SK-N-SH treated with all-trans-retinoic acid at 6 μM for 48 hours (cell line): ENCODE data around the gene ARSK.

Experiments used
- ATAC-seq: fragments of 200-7000 bp; cut with Tn5 transposase; 3 replicates; pipeline ENCODE4 v1.9.1; 2020; ENCODE audit warnings: mild to moderate bottlenecking, moderate library complexity
- BACH2 ChIP-seq: fragments of 250-450 bp; sonication (Bioruptor Pico); IDR thresholded peaks from 2 replicates; pipeline ENCODE4 v1.9.0; 2021; ENCODE audit warnings: mild to moderate bottlenecking, borderline replicate concordance
- ESRRG ChIP-seq: fragments of 250-450 bp; sonication (Bioruptor Pico); IDR thresholded peaks from 2 replicates; pipeline ENCODE4 v1.6.1; 2021; ENCODE audit warnings: mild to moderate bottlenecking
- OSR1 ChIP-seq: fragments of 250-450 bp; sonication (Bioruptor Pico); IDR thresholded peaks from 2 replicates; pipeline ENCODE4 v1.8.0; 2022; ENCODE audit warnings: moderate library complexity, mild to moderate bottlenecking, inconsistent platforms
- PPARA ChIP-seq: fragments of 250-450 bp; sonication (Bioruptor Pico); IDR thresholded peaks from 2 replicates; pipeline ENCODE4 v1.5.0; 2020; ENCODE audit warnings: mild to moderate bottlenecking, borderline replicate concordance
- RARB ChIP-seq: fragments of 250-450 bp; sonication (Bioruptor Pico); IDR thresholded peaks from 2 replicates; pipeline ENCODE4 v1.8.0; 2021; ENCODE audit warnings: mild to moderate bottlenecking, moderate library complexity
- SNAI2 ChIP-seq: fragments of 250-450 bp; sonication (Bioruptor Pico); IDR thresholded peaks from 2 replicates; pipeline ENCODE4 v1.5.0; 2020; ENCODE audit warnings: mild to moderate bottlenecking, moderate library complexity
- TOX ChIP-seq: fragments of 250-450 bp; sonication (Bioruptor Pico); IDR thresholded peaks from 2 replicates; pipeline ENCODE4 v1.8.0; 2021; ENCODE audit warnings: mild to moderate bottlenecking, moderate library complexity, borderline replicate concordance
- ZC3H10 ChIP-seq: fragments of 250-450 bp; sonication (Bioruptor Pico); IDR thresholded peaks from 2 replicates; pipeline ENCODE4 v1.5.1; 2021; ENCODE audit warnings: mild to moderate bottlenecking, moderate library complexity
- ZFP3 ChIP-seq: fragments of 250-450 bp; sonication (Bioruptor Pico); IDR thresholded peaks from 2 replicates; pipeline ENCODE4 v1.5.0; 2020; ENCODE audit warnings: mild to moderate bottlenecking, moderate library complexity
- ZFP30 ChIP-seq: fragments of 450-650 bp; formaldehyde crosslinking; IDR thresholded peaks from 2 replicates; pipeline ENCODE4 v1.5.0; 2022; ENCODE audit warnings: mild to moderate bottlenecking, moderate library complexity
- ZNF565 ChIP-seq: fragments of 450-650 bp; formaldehyde crosslinking; conservative IDR thresholded peaks from 2 replicates; pipeline ENCODE4 v1.5.0; 2020; ENCODE audit warnings: low read depth, mild to moderate bottlenecking, moderate library complexity
- ZNF70 ChIP-seq: fragments of 450-650 bp; formaldehyde crosslinking; IDR thresholded peaks from 2 replicates; pipeline ENCODE4 v1.5.0; 2020; ENCODE audit warnings: mild to moderate bottlenecking, moderate library complexity
- ZNF8 ChIP-seq: fragments of 450-650 bp; formaldehyde crosslinking; IDR thresholded peaks from 2 replicates; pipeline ENCODE4 v1.5.0; 2020; ENCODE audit warnings: mild to moderate bottlenecking, moderate library complexity
- TF ChIP-seq, protein P1 (sequence below): fragments of 250-450 bp; sonication (Bioruptor Pico); IDR thresholded peaks from 2 replicates; pipeline ENCODE4 v1.8.0; 2020; ENCODE audit warnings: mild to moderate bottlenecking, moderate library complexity, borderline replicate concordance
- TF ChIP-seq, protein P2 (sequence below): fragments of 250-450 bp; sonication (Bioruptor Pico); IDR thresholded peaks from 2 replicates; pipeline ENCODE4 v1.5.1; 2020; ENCODE audit warnings: low read depth, mild to moderate bottlenecking, moderate library complexity
- TF ChIP-seq, protein P3 (sequence below): fragments of 250-450 bp; sonication (Bioruptor Pico); IDR thresholded peaks from 2 replicates; pipeline ENCODE4 v1.5.1; 2021; ENCODE audit warnings: mild to moderate bottlenecking, moderate library complexity
- TF ChIP-seq, protein P4 (sequence below): fragments of 250-450 bp; sonication (Bioruptor Pico); IDR thresholded peaks from 2 replicates; pipeline ENCODE4 v1.5.0; 2020; ENCODE audit warnings: mild to moderate bottlenecking, moderate library complexity
- TF ChIP-seq, protein P5 (sequence below): fragments of 250-450 bp; sonication (Bioruptor Pico); IDR thresholded peaks from 2 replicates; pipeline ENCODE4 v1.8.0; 2021; ENCODE audit warnings: low read depth, mild to moderate bottlenecking, moderate library complexity, borderline replicate concordance

Gene ARSK

DNA sequence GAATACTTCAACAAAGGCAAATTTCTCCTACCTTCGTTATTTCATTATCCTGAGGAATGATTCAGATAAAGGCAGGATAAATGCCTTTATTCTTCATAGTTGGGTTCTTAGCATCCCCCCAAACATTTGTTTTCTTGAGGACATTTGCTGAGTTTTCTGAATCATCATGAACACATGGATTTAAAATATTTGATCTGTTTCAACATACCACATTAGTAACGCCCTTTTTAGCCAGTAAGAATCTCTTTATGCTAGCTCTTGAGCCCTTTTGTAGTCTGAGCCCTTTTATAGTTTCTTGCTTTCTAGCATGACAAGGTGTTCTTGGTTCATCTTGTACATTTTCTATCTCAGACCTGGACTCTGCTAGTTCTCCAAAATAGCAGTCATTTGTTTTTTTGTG is 28.0 kb upstream of the ARSK start (continued):
- TF ChIP-seq, protein P1, sequence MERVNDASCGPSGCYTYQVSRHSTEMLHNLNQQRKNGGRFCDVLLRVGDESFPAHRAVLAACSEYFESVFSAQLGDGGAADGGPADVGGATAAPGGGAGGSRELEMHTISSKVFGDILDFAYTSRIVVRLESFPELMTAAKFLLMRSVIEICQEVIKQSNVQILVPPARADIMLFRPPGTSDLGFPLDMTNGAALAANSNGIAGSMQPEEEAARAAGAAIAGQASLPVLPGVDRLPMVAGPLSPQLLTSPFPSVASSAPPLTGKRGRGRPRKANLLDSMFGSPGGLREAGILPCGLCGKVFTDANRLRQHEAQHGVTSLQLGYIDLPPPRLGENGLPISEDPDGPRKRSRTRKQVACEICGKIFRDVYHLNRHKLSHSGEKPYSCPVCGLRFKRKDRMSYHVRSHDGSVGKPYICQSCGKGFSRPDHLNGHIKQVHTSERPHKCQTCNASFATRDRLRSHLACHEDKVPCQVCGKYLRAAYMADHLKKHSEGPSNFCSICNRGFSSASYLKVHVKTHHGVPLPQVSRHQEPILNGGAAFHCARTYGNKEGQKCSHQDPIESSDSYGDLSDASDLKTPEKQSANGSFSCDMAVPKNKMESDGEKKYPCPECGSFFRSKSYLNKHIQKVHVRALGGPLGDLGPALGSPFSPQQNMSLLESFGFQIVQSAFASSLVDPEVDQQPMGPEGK, result no peak
- TF ChIP-seq ESRRG (CRISPR knock-in tag), result no peak
- TF ChIP-seq ZNF70 (CRISPR knock-in tag), result no peak
- no peak for TF ChIP-seq ZNF8 (CRISPR knock-in tag)
- TF ChIP-seq, protein P2, sequence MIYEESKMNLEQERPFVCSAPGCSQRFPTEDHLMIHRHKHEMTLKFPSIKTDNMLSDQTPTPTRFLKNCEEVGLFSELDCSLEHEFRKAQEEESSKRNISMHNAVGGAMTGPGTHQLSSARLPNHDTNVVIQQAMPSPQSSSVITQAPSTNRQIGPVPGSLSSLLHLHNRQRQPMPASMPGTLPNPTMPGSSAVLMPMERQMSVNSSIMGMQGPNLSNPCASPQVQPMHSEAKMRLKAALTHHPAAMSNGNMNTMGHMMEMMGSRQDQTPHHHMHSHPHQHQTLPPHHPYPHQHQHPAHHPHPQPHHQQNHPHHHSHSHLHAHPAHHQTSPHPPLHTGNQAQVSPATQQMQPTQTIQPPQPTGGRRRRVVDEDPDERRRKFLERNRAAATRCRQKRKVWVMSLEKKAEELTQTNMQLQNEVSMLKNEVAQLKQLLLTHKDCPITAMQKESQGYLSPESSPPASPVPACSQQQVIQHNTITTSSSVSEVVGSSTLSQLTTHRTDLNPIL (CRISPR knock-in tag), result no peak

DNA sequence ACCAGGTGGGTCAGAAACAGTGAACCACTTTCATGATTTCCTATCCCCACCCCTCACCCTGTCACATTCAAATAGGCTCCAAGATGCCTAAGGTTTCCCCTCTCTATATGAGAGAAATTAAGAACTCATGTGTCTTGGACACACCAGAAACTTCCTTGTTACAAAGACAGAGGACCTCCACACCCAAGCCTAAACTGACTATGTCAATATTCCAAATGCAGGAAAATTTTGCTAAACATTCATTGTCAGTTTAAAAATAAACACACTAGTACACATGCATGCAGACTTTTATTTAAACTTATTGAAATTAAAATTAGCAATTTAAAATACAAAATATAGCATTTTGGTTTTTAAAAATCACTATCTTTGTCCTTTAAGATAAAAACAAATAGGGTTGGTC is 26.3 kb upstream of the ARSK start:
- TF ChIP-seq ZFP30 (no peak), ZNF8 (CRISPR knock-in tag) (no peak), ZNF565 (CRISPR knock-in tag) (no peak), BACH2 (no peak), ZFP3 (CRISPR knock-in tag) (no peak), ZC3H10 (CRISPR knock-in tag) (no peak), ZNF70 (CRISPR knock-in tag) (no peak), TOX (CRISPR knock-in tag) (no peak), OSR1 (CRISPR knock-in tag) (no peak), PPARA (CRISPR knock-in tag) (no peak), SNAI2 (CRISPR knock-in tag) (no peak), RARB (CRISPR knock-in tag) (no peak)
- TF ChIP-seq, protein P3, sequence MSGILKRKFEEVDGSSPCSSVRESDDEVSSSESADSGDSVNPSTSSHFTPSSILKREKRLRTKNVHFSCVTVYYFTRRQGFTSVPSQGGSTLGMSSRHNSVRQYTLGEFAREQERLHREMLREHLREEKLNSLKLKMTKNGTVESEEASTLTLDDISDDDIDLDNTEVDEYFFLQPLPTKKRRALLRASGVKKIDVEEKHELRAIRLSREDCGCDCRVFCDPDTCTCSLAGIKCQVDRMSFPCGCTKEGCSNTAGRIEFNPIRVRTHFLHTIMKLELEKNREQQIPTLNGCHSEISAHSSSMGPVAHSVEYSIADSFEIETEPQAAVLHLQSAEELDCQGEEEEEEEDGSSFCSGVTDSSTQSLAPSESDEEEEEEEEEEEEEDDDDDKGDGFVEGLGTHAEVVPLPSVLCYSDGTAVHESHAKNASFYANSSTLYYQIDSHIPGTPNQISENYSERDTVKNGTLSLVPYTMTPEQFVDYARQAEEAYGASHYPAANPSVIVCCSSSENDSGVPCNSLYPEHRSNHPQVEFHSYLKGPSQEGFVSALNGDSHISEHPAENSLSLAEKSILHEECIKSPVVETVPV (CRISPR knock-in tag), result no peak
- TF ChIP-seq, protein P2 (CRISPR knock-in tag), result no peak
- TF ChIP-seq, protein P1, result no peak
- TF ChIP-seq, protein P4, sequence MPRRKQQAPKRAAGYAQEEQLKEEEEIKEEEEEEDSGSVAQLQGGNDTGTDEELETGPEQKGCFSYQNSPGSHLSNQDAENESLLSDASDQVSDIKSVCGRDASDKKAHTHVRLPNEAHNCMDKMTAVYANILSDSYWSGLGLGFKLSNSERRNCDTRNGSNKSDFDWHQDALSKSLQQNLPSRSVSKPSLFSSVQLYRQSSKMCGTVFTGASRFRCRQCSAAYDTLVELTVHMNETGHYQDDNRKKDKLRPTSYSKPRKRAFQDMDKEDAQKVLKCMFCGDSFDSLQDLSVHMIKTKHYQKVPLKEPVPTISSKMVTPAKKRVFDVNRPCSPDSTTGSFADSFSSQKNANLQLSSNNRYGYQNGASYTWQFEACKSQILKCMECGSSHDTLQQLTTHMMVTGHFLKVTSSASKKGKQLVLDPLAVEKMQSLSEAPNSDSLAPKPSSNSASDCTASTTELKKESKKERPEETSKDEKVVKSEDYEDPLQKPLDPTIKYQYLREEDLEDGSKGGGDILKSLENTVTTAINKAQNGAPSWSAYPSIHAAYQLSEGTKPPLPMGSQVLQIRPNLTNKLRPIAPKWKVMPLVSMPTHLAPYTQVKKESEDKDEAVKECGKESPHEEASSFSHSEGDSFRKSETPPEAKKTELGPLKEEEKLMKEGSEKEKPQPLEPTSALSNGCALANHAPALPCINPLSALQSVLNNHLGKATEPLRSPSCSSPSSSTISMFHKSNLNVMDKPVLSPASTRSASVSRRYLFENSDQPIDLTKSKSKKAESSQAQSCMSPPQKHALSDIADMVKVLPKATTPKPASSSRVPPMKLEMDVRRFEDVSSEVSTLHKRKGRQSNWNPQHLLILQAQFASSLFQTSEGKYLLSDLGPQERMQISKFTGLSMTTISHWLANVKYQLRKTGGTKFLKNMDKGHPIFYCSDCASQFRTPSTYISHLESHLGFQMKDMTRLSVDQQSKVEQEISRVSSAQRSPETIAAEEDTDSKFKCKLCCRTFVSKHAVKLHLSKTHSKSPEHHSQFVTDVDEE (CRISPR knock-in tag), result no peak
- TF ChIP-seq, protein P5, sequence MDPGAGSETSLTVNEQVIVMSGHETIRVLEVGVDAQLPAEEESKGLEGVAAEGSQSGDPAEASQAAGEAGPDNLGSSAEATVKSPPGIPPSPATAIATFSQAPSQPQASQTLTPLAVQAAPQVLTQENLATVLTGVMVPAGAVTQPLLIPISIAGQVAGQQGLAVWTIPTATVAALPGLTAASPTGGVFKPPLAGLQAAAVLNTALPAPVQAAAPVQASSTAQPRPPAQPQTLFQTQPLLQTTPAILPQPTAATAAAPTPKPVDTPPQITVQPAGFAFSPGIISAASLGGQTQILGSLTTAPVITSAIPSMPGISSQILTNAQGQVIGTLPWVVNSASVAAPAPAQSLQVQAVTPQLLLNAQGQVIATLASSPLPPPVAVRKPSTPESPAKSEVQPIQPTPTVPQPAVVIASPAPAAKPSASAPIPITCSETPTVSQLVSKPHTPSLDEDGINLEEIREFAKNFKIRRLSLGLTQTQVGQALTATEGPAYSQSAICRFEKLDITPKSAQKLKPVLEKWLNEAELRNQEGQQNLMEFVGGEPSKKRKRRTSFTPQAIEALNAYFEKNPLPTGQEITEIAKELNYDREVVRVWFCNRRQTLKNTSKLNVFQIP (CRISPR knock-in tag), result no peak
- ATAC-seq, result no peak
